ENCODE measurements around the gene ARHGAP31.
"Not testable (repeated sequence)": the region's sequence is repeated elsewhere in the genome, so short reads cannot be mapped to it uniquely, and the experiment has no call there.

ARHGAP31 gene

GRCh38 chr3:119311081-119311925, 17.1 kb downstream of the ARHGAP31 start:
- H3K4me3 ChIP-seq (ENCODE audit: low read length), result no peak overlapping the region
- peak; percentile 80 for DNase-seq (ENCODE audit: low read depth)
- no peak for TF ChIP-seq CTCF (conservative IDR thresholded peaks at IDR 0.05; ENCODE audit: low read length)

GRCh38 chr3:119313461-119313860, 19.3 kb downstream of the ARHGAP31 start:
- no peak for TF ChIP-seq CTCF (conservative IDR thresholded peaks at IDR 0.05; ENCODE audit: low read length)
- no peak for DNase-seq (ENCODE audit: low read depth)
- no peak overlapping the region for H3K4me3 ChIP-seq (ENCODE audit: low read length)

- H3K4me3 ChIP-seq (ENCODE audit: low read length), result no peak overlapping the region
- DNase-seq (ENCODE audit: low read depth), result no peak
- no peak for TF ChIP-seq CTCF (conservative IDR thresholded peaks at IDR 0.05; ENCODE audit: low read length)
Observed at GRCh38 chr3:119314821-119315220, 20.6 kb downstream of the ARHGAP31 start.

- no peak for TF ChIP-seq CTCF (conservative IDR thresholded peaks at IDR 0.05; ENCODE audit: low read length)
Observed at GRCh38 chr3:119315600-119316312, 21.6 kb downstream of the ARHGAP31 start.

GRCh38 chr3:119316313-119316670, 22.1 kb downstream of the ARHGAP31 start:
- no peak for DNase-seq (ENCODE audit: low read depth)
- no peak for TF ChIP-seq CTCF (conservative IDR thresholded peaks at IDR 0.05; ENCODE audit: low read length)
- H3K4me3 ChIP-seq (ENCODE audit: low read length), result no peak overlapping the region

More at GRCh38 chr3:119315600-119316312, 21.6 kb downstream of the ARHGAP31 start:
- peak; percentile 71 for DNase-seq (ENCODE audit: low read depth)
- H3K4me3 ChIP-seq (ENCODE audit: low read length), result no peak overlapping the region

GRCh38 chr3:119318876-119319275, 24.7 kb downstream of the ARHGAP31 start:
- peak; percentile 94 for DNase-seq (ENCODE audit: low read depth)
- H3K4me3 ChIP-seq (ENCODE audit: low read length), result no peak overlapping the region
- TF ChIP-seq CTCF (conservative IDR thresholded peaks at IDR 0.05; ENCODE audit: low read length), result no peak

GRCh38 chr3:119319311-119319710, 25.1 kb downstream of the ARHGAP31 start:
- TF ChIP-seq CTCF (conservative IDR thresholded peaks at IDR 0.05; ENCODE audit: low read length), result no peak
- no peak for DNase-seq (ENCODE audit: low read depth)
- H3K4me3 ChIP-seq (ENCODE audit: low read length), result no peak overlapping the region

- not testable (repeated sequence) for DNase-seq (ENCODE audit: low read depth); H3K4me3 ChIP-seq (ENCODE audit: low read length)
Observed at GRCh38 chr3:119320785-119321184, 26.6 kb downstream of the ARHGAP31 start.

Measured in AG10803 (cell line).